NAMALWA (cell line): ENCODE measurements around the gene TMED10.
A peak's percentile ranks its signal among the peaks of the same experiment; 100 is the strongest.

Experiments used
- DNase-seq: peaks from one replicate; pipeline ENCODE4 v3.0.0-alpha.2; 2015; ENCODE audit warnings: low spot score

TMED10 gene

GRCh38 chr14:75176142-75176820 lies at the start of gene TMED10:
Gene TMED10 (minus strand): TSS chr14:75176612. CDS start chr14:75176579, 33 bp downstream.
- DNase-seq, result peak; percentile 87

GRCh38 chr14:75224561-75224960 lies 48.1 kb upstream of the TMED10 start:
- no peak for DNase-seq

GRCh38 chr14:75223664-75224154 lies 47.3 kb upstream of the TMED10 start:
- DNase-seq, result peak; percentile 24

- peak; percentile 66 for DNase-seq
Observed at GRCh38 chr14:75222208-75222701, 45.8 kb upstream of the TMED10 start.

GRCh38 chr14:75221797-75222196 lies 45.4 kb upstream of the TMED10 start:
- no peak for DNase-seq

- DNase-seq, result no peak
Observed at GRCh38 chr14:75220156-75220555, 43.7 kb upstream of the TMED10 start.

- no peak for DNase-seq
Observed at GRCh38 chr14:75217508-75218206, 41.2 kb upstream of the TMED10 start.

GRCh38 chr14:75216427-75217006 lies 40.1 kb upstream of the TMED10 start:
- DNase-seq, result no peak

- no peak for DNase-seq
Observed at GRCh38 chr14:75215520-75215919, 39.1 kb upstream of the TMED10 start.

GRCh38 chr14:75214558-75214957 lies 38.1 kb upstream of the TMED10 start:
- DNase-seq, result no peak

- DNase-seq, result no peak
Observed at GRCh38 chr14:75213172-75213571, 36.8 kb upstream of the TMED10 start.

GRCh38 chr14:75208843-75209242 lies 32.4 kb upstream of the TMED10 start:
- no peak for DNase-seq

- DNase-seq, result no peak
Observed at GRCh38 chr14:75206190-75206589, 29.8 kb upstream of the TMED10 start.

- no peak for DNase-seq
Observed at GRCh38 chr14:75205591-75205990, 29.2 kb upstream of the TMED10 start.

- no peak for DNase-seq
Observed at GRCh38 chr14:75204116-75204515, 27.7 kb upstream of the TMED10 start.

GRCh38 chr14:75202657-75203056 lies 26.2 kb upstream of the TMED10 start:
- no peak for DNase-seq

GRCh38 chr14:75201087-75201486 lies 24.7 kb upstream of the TMED10 start:
- no peak for DNase-seq

GRCh38 chr14:75200451-75200850 lies 24.0 kb upstream of the TMED10 start:
- DNase-seq, result no peak

- no peak for DNase-seq
Observed at GRCh38 chr14:75198291-75198933, 22.0 kb upstream of the TMED10 start.

GRCh38 chr14:75197338-75197737 lies 20.9 kb upstream of the TMED10 start:
- no peak for DNase-seq

GRCh38 chr14:75196468-75196867 lies 20.1 kb upstream of the TMED10 start:
- no peak for DNase-seq

GRCh38 chr14:75196064-75196463 lies 19.7 kb upstream of the TMED10 start:
- DNase-seq, result no peak
